ENCODE results near the gene CACNA2D3.

- TF ChIP-seq RNF2 (IDR thresholded peaks at IDR 0.05; ENCODE audit: borderline replicate concordance, low read depth) (no peak), NFE2L2 (conservative IDR thresholded peaks at IDR 0.05; ENCODE audit: low read length) (no peak), BHLHE40 (IDR thresholded peaks at IDR 0.05; ENCODE audit: low read depth, low read length) (no peak), NR3C1 (IDR thresholded peaks at IDR 0.05) (no peak), CTCF (IDR thresholded peaks at IDR 0.05) (no peak), MAFK (IDR thresholded peaks at IDR 0.05; ENCODE audit: partially characterized antibody) (no peak)
These were observed 191.1 kb downstream of the CACNA2D3 start for GRCh38 chr3:54313418-54313817.

All from A549 (cell line).